Fibroblast of peridontal ligament (primary cell): ENCODE results near the gene TNRC6B.
A peak's percentile ranks its signal among the peaks of the same experiment; 100 is the strongest.
"Not testable (repeated sequence)": the region's sequence is repeated elsewhere in the genome, so short reads cannot be mapped to it uniquely, and the experiment has no call there.

ENCODE experiments used
- DNase-seq: peaks from one replicate; pipeline ENCODE4 v3.0.0-alpha.2; 2010; ENCODE audit errors: extremely low read depth

The TNRC6B gene

DNA sequence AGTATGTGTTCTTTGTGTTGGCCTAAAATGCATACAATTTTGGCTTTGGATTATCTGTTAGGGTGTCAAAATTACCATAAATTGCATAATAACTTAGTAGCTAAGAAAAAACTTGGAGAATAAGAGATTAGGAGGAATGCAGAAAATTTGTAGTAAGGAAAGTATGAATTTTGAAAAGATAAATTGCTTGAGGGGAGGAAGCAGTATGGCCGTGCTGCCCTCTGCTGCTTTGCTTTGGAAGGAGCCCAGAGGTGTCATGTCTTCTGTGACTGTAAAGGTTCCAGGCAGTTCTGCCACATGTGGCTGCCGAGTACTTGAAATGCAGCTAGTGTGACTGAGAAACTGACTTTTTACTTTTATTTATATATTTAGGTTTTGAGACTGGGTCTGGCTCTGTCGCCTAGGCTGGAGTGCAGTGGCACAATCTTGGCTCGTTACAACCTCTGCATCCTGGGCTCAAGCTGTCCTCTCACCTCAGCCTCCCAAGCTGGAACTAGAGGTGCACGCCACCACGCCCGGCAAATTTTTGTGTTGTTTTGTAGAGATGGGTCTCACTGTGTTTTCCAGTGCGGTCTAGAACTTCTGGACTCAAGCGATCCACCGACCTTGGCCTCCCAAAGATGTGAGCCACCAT, 170.4 kb downstream of the TNRC6B start:
- peak; percentile 74 for DNase-seq

DNA sequence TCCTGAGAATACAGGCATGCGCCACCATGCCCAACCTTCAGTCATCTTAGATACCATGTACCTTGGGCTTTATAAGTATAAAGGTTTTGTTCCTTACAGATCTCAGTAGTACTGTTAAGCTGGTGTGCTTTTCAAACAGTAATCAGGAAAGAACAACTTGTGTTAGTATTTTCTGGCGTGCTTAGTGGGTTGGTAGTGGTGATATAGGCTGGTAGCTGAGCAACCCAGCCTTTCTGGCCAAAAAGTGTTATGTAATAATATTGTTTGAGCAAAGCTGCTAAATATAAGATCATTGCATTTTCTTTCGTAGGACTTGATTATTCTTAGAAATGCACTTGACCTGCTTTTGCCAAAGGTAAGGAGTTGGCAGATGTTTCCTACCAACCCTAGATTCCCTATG, 175.0 kb downstream of the TNRC6B start:
- no peak for DNase-seq

DNA sequence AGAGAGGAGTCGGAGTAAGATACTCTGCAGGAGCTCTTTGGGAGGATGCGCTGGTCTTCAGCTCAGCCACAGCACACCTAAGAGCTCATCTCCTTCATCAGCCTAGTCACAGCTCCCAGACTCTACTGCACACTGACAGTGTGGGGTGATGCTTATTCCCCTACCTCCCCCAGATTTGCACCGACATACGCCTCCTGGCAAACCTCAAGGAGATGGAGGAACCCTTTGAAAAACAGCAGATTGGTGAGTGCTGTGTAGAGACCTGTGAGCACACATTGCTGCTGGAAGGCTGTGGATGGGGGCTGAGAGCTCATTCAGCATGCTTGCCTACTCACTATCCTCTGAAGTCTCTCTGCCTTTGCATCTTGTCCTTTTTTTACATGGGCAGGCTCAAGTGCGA, 183.4 kb downstream of the TNRC6B start:
- DNase-seq, result no peak

DNA sequence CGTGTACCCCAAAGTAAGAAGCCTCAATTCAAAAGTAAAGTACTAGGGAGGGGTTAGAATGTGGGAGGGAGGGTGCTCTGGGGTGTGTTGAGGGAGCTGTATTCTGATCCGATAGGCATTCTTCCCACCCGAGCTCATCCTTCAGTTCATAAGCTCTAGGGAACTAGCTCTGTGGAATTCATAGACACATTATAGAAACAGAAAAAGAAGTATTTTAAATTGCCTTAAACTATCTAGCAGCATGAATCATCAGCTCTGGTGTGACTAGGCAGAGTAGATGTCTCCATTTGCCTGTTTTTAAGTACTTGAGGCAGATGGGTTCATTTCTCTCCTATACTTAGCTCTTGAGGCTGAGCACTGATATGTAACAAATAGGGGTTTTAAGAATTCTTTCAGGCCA, 185.3 kb downstream of the TNRC6B start:
- peak; percentile 65 for DNase-seq

DNA sequence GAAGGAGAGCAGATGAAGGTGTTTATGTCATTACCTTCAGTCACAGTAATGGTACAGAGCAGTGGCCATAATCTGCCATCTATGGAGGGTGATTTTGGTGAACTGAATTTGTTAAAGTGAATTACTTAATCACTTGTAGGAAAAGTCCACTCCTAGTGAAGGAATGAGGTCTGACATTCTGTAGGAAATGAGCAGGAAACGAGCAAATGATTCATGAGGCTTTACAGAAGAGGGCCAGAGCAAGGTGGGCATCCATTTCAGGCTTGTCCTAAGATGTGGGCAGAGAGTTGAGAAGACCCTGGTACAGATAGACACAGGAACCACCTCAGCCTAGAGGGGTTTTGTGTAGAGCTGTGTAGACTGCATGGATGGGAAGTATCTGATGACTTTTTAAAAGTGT, 186.7 kb downstream of the TNRC6B start:
- no peak for DNase-seq

DNA sequence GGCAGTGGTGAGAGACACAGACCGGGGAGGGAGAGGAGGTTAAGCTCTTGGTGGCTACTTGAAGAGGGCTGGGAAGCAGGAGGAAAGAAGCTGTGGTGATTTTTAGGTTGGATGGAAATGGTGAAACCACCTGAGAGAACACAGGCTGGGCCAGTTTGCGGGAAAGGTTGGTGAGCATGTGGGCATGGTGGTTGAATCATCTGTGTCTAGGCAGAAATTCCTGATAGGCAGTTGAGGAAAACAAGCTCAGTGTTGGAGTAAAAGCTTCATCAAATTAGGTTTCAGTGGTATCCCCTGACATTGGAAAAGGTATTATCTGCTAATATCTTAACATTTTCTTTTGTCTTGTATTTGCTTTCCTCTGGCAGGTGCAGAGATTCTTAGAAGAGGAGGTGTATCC, 188.3 kb downstream of the TNRC6B start:
- DNase-seq, result no peak

DNA sequence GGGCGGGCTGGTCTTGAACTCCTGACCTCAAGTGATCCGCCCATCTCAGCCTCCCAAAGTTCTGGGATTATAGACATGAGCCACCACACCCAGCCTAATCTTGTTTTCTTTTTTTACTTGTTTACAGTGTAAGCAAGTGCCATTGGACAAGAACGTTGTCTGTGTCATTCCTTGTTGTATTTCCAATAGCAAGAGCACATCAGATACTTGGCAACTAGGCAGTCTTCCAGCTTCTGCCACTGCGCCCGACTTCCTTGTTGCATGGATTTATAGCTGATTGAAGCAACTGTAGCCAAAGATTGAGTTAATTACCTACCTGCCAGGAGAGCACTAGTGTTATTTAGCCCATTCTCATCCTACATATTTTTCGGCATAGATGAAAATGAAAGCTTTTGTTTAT, 189.6 kb downstream of the TNRC6B start:
- DNase-seq, result no peak

DNA sequence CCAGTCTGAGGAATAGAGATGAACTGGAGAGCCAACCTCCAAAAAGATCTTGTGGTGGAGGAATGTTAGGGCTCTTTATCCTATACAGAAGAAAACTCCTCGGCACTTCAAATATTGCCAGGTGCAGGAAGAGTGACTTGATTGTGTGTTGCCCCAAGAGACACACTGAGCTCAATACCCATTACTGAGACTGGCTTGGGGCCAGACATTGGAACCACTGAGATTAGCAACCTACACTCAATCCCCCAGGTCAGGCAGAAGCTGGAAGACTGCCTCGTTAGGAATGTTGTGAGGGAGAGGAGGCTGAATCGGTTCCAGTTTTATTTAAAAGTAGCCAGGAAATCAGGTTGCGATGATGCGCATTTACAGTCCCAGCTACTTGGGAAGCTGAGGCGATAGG, 190.3 kb downstream of the TNRC6B start:
- no peak for DNase-seq

DNA sequence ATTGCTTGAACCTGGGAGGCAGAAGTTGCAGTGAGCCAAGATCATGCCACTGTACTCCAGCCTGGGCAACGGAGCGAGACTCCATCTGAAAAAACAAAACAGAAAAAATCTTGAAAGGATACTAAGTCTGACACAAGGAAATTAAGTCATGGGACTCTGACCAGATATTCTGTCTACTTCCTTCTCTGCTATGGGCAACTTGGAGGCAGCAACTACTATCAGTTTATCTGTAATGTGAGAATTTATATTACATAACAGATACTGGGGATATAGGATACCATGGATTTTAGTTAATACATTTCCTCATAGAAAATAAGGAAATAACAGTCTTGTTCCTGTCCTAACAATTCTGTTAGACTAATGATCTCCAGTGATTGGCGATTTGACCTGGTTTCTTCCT, 191.1 kb downstream of the TNRC6B start:
- DNase-seq, result no peak

DNA sequence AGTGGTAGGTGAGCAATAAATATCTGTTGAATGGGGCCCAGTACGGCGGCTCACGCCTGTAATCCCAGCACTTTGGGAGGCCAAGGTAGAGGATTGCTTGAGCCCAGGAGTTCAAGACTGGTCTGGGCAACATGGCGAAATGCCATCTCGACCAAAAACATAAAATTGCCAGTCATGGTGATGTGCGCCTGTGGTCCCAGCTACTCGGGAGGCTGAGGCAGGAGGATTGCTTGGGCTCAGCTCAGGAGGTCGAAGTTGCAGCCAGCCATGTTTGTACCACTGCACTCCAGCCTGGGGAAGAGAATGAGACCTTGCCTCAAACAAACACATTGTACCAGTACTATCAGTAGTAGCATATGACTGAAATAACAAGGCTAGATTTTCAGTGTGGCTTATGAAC, 196.8 kb downstream of the TNRC6B start:
- no peak for DNase-seq

DNA sequence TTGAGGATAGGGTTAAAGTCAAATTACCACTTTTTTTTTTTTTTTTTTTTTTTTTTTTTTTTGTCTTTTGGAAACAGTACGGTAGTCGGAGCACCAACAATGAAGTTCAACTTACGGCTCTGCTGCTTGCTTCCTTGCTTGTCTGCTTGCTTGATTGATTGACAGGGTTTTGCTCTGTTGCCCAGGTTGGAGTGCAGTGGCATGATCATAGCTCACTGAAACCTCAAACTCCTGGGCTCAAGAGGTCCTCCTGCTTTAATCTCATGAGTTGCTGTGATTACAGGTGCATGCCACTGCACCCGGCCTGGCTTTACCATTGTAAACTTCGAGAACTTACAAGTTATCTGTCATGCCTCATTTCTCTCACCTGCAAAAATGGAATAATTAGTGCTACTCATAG, 198.4 kb downstream of the TNRC6B start:
- no peak for DNase-seq

DNA sequence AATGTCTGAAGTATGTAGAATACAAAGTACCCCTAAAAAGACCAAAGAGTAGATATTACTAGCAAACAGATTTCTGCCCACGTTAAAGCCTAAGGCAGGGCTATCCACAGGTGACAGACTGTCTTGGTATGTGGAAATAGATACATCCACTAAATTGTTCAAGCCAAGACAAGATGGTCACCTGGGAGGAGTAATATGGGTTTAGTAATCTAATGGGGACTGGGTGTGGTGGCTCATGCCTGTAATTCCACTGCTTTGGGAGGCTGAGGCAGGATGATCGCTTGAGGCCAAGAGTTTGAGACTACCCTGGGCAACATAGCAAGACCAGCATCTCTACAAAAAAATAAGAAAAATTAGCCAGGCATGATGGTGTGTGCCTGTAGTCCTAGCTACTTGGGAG, 200.2 kb downstream of the TNRC6B start:
- no peak for DNase-seq

DNA sequence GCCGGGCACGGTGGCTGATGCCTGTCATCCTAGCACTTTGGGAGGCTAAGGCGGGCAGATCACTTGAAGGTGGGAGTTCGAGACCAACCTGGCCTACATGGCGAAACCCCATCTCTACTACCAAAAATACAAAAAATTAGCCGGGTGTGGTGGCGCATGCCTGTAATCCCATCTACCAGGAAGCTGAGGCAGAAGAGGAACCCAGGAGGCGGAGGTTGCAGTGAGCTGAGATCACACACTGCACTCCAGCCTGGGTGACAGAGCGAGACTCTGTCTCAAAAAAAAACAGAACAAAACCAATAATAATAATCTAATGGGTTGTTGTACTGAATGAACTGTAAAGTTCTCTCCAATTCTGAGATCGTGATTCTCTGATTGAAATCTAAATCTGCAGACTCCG, 200.7 kb downstream of the TNRC6B start:
- DNase-seq, result not testable (repeated sequence)

DNA sequence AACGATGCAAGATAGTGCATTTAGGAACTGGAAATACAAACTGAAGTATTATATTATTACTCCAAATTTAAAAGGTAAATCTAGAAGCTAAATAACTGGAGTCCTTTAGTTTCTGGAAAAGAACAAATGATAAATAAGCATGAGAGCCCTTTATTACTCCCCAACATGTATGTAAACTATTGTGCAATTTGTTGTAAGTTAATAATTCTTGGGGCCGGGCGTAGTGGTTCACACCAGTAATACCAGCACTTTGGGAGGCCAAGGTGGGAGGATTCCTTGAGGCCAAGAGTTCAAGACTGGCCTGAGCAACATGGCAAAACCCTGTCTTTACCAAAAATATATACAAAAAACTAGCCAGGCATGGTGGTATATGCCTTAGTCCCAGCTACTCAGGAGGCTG, 203.7 kb downstream of the TNRC6B start:
- DNase-seq, result no peak

DNA sequence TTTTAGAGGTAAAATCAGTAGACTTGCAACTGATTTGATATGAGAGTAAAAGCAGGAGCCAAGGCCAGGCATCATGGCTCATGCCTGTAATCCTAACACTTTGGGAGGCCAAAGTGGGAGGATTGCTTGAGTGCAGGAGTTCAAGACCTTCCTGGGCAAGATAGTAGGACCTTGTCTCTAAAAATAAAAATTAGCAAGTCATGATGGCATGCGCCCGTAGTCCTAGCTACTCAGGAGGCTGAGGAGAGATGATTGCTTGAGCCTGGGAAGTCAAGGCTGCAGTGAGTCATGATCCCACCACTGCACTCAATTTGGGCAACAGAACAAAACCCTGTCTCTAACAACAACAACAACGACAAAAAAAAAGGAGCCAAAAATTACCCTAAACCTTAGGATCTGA, 206.2 kb downstream of the TNRC6B start:
- peak; percentile 77 for DNase-seq

DNA sequence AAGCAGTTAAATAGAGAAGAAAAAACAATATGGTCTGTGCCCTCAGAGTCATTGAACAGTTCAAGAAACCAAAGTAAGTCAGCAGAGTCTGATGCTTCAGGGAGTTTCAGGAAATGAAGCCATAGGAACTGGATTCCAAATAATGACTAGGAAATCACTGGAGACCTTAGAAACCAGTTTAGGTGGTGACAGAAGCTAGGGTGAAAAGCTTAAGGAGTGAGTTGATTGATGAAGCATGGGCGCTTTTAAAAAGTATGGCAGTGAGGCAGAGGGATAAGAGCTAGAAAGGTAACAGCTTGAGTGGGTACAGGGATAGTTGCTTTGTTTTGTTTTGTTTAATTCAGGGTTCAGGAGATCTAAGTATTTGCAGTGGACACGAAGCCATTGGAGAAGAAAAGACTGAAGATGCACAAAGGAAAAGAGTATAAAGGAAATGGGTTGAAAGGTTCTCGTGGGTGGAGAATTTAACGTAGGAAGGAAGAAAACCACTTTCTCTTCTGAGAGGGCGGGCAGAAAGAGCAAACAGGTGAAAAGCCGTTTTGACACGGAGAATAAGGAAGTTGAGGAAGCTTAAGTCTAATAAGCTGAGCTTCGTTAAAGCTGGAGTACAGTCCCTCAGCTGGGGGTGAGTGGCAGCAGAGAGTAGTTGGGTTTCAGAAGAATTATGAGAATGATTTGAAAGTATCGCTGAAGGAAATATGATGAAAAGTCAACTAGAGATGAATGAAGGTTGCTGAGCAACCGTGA, 207.5 kb downstream of the TNRC6B start:
- DNase-seq, result no peak
